Ureter (tissue), 1 donor: ENCODE results near the gene PANK4. TPM values are rescaled to one million over a fixed set of nuclear protein-coding genes. Genes with fewer than 3 reads are reported as not detected.
"Not testable (repeated sequence)": the region's sequence is repeated elsewhere in the genome, so short reads cannot be mapped to it uniquely, and the experiment has no call there.

Experiments used
- DNase-seq: peaks from one replicate; pipeline ENCODE4 v3.0.0-alpha.2; 2020; ENCODE audit warnings: low spot score
- total RNA-seq: library from RNA; stranded (reverse); gene quantifications from one replicate; pipeline ENCODE4 v1.2.4, GENCODE V29; 2023
- donor health status: DM: yes; HTN: yes; CAD: no.

Gene PANK4
- 29.9 TPM for total RNA-seq

GRCh38 chr1:2525920-2526823, at the start of gene PANK4:
PANK4 (minus strand) TSS chr1:2526596; CDS start chr1:2526587, 9 bp downstream.
- DNase-seq = peak; percentile 91

- DNase-seq = no peak
These were observed 48.0 kb upstream of the PANK4 start for GRCh38 chr1:2574350-2574749.

GRCh38 chr1:2573250-2573920, 47.0 kb upstream of the PANK4 start:
- no peak for DNase-seq

- DNase-seq = no peak
These were observed 45.0 kb upstream of the PANK4 start for GRCh38 chr1:2571348-2571747.

- no peak for DNase-seq
These were observed 43.9 kb upstream of the PANK4 start for GRCh38 chr1:2570332-2570731.

- DNase-seq = not testable (repeated sequence)
These were observed 43.3 kb upstream of the PANK4 start for GRCh38 chr1:2569703-2570102.

GRCh38 chr1:2569060-2569459, 42.7 kb upstream of the PANK4 start:
- DNase-seq = no peak

GRCh38 chr1:2568187-2568816, 41.9 kb upstream of the PANK4 start:
- not testable (repeated sequence) for DNase-seq

- no peak for DNase-seq
These were observed 40.8 kb upstream of the PANK4 start for GRCh38 chr1:2567083-2567679.

GRCh38 chr1:2566101-2567045, 40.0 kb upstream of the PANK4 start:
- no peak for DNase-seq

GRCh38 chr1:2564815-2565374, 38.5 kb upstream of the PANK4 start:
- no peak for DNase-seq

GRCh38 chr1:2564006-2564814, 37.8 kb upstream of the PANK4 start:
- DNase-seq = no peak

GRCh38 chr1:2563205-2563604, 36.8 kb upstream of the PANK4 start:
- no peak for DNase-seq

- no peak for DNase-seq
These were observed 35.8 kb upstream of the PANK4 start for GRCh38 chr1:2561898-2562895.

GRCh38 chr1:2561446-2561845, 35.0 kb upstream of the PANK4 start:
- no peak for DNase-seq

- DNase-seq = no peak
These were observed 34.1 kb upstream of the PANK4 start for GRCh38 chr1:2560299-2561073.

GRCh38 chr1:2559509-2560298, 33.3 kb upstream of the PANK4 start:
- DNase-seq = no peak
